IgD-negative memory B cell (primary cell): Measurements from ENCODE around the gene JMJD4. TPM values are rescaled to one million over a fixed set of nuclear protein-coding genes. Genes with fewer than 3 reads are reported as not detected.
"Not testable (repeated sequence)": the region's sequence is repeated elsewhere in the genome, so short reads cannot be mapped to it uniquely, and the experiment has no call there.

Source experiments
- H3K27ac Mint-ChIP-seq, 3 donors: one replicate each; pipeline ENCODE4 v1.8.0; 2020 to 2022; ENCODE audit warnings: mild to moderate bottlenecking in 3 of 3, mixed read lengths in 3 of 3, moderate library complexity in 1 of 3
- H3K27me3 Mint-ChIP-seq: one replicate; pipeline ENCODE4 v1.8.0; 2021; ENCODE audit warnings: mixed read lengths
- H3K36me3 Mint-ChIP-seq: one replicate; pipeline ENCODE4 v1.8.0; 2020; ENCODE audit warnings: mild to moderate bottlenecking, mixed read lengths
- H3K4me1 Mint-ChIP-seq, 3 donors: one replicate each; pipeline ENCODE4 v1.8.0; 2020 to 2022; ENCODE audit warnings: mixed read lengths in 3 of 3, mild to moderate bottlenecking in 1 of 3
- H3K4me3 Mint-ChIP-seq, 4 donors: one replicate each; pipeline ENCODE4 v1.8.0; 2020 to 2022; ENCODE audit warnings: mild to moderate bottlenecking in 4 of 4, mixed read lengths in 4 of 4, moderate library complexity in 3 of 4
- H3K9me3 Mint-ChIP-seq, 3 donors: one replicate each; pipeline ENCODE4 v1.8.0; 2020 to 2021; ENCODE audit warnings: mixed read lengths in 3 of 3, mild to moderate bottlenecking in 1 of 3
- polyA plus RNA-seq: library from polyadenylated mRNA; unstranded; fragments of 300-500 nt; fragmentation: Illumina TruSeq; gene quantifications from one replicate; pipeline ENCODE4 v1.2.3, GENCODE V29; 2021

The JMJD4 gene
- polyA plus RNA-seq, 1 donor from 2014 or later: 29.3 TPM

DNA sequence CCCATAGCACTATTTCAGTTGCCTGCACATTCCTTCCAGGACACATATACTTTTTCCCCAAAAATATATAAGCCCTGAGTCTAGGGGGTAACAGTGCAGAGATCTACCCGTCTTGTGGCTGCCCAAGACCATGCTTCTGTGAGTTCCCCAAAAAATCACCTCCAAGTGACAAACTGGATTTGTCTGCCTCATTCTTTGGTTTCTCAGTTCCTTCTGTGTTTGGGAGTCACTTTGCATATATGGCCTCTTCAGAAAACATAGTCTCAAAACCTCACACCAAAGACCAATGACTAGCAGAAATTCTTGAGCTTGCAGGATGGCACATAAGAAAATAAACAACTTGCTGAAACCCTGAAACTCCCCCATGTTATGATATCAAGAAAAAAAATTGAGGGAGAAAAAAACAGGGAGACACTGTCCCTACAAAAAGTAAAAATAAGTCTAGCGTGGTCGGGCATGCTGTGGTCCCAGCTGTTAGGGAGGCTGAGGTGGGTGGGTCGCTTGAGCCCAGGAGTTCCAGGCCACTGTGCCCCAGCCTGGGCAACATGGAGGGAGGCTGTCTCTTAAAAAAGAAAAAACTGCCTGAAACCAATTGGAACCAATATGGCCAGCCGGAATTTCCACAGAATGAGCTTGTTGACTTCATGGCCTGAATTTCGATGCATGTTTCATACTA is 8.0 kb downstream of the JMJD4 start:
- Mint-ChIP-seq H3K27me3 (peaks cover 2% of the 10 kb centered on the region), H3K36me3 (no peaks in the 10 kb centered on the region), H3K4me1 (peaks cover 5 to 23% (median 16%) of the 10 kb centered on the region in 3 donors), H3K4me3 (peak overlapping the region; percentile 63 to 90 (median 83)), H3K27ac (peak overlapping the region in 1 of 3 donors; percentile 19), H3K9me3 (peaks cover 7 to 11% (median 11%) of the 10 kb centered on the region in 3 donors)

DNA sequence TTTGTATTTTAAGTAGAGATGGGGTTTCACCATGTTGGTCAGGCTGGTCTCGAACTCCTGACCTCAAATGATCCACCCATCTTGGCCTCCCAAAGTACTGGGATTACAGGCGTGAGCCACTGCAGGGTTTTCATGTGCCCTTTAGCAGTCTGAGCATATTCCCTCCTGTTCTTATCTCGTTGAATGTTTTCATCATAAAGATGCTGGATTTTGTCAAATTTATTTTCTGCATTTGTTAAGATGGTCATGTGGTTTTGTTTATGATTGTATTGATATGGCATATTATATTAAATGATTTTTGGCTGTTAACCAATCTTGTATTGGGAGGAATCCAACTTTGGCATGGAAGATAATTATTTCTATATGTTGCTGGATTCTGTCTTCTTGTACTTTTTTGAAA is 8.8 kb downstream of the JMJD4 start:
- Mint-ChIP-seq H3K27ac (no peak overlapping the region), H3K27me3 (peaks cover 2% of the 10 kb centered on the region), H3K9me3 (peaks cover 10 to 17% (median 17%) of the 10 kb centered on the region in 3 donors), H3K36me3 (no peaks in the 10 kb centered on the region), H3K4me1 (peaks cover 5 to 23% (median 16%) of the 10 kb centered on the region in 3 donors), H3K4me3 (peak overlapping the region; percentile 19 to 90 (median 44))

DNA sequence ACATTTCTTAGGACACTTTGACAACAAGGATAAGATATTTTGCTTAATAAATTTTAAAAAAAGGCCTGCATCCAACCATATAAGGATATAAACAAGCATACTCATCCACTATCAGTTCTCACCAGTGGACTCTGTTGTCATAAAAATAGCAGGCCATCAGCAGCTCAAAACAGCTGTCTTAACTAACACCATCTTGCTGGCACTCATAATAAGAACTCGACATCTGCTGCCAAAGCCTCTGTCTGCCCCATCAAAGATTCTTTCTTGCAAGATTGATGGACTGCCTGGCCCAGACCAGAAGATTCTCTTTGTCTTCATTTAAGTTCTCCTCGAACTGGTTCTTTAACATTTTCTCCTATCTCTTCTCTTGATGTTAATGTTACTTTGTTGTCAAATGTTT is 10.1 kb downstream of the JMJD4 start:
- H3K4me3 Mint-ChIP-seq: peak overlapping the region in 1 of 4 donors; percentile 63
- peaks cover 0 to 20% (median 14%) of the 10 kb centered on the region in 3 donors for H3K4me1 Mint-ChIP-seq
- H3K27ac Mint-ChIP-seq: no peak overlapping the region
- no peaks in the 10 kb centered on the region for H3K36me3 Mint-ChIP-seq
- H3K27me3 Mint-ChIP-seq: peaks cover 2% of the 10 kb centered on the region
- peaks cover 13 to 28% (median 24%) of the 10 kb centered on the region in 3 donors for H3K9me3 Mint-ChIP-seq

DNA sequence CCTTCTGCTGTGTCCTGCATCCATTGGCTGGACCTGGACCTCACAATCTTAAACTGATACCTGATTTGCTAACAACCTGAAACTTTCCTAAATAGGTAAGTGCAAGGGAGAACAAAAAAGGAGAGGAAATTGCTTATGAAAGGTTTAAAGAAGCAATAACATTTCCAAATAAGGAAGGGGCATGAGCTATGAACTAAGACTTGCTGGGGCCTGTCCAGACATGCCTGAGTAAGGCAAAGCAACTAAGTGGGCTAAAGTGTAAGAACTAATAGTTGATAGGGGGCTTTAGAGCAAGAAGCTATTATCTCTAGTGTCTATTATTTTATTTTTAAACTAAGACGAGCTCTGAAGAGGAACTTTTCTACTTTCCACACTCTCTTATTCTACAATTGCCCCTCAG is 11.6 kb downstream of the JMJD4 start:
- Mint-ChIP-seq H3K27ac (no peak overlapping the region), H3K4me1 (peaks cover 0 to 11% (median 8%) of the 10 kb centered on the region in 3 donors), H3K36me3 (no peaks in the 10 kb centered on the region), H3K4me3 (no peak overlapping the region), H3K27me3 (peaks cover 2% of the 10 kb centered on the region), H3K9me3 (peaks cover 13 to 37% (median 34%) of the 10 kb centered on the region in 3 donors)

DNA sequence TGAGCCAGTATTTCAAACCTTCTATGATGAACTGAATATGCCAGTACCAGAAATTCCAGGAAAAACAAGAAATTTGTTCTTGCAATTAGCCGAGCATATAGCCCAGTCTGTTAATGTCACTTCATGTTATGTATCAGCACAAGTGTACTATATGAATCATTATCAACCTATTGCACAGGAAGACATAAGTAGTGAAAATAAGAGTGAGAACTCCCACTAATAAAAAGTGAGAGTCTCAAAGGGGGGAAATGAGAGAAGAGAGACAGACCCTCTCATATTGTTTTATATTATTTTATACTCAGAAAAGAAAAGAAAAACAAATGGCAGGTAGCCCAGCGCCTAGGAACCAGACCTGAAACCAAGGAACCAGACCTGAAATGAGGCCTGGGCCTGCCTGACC is 16.2 kb downstream of the JMJD4 start:
- Mint-ChIP-seq H3K27ac (no peak overlapping the region), H3K9me3 (peaks cover 13 to 64% (median 47%) of the 10 kb centered on the region in 3 donors), H3K36me3 (peaks cover 4% of the 10 kb centered on the region), H3K4me3 (no peak overlapping the region), H3K27me3 (peaks cover 2% of the 10 kb centered on the region), H3K4me1 (no peaks in the 10 kb centered on the region)

DNA sequence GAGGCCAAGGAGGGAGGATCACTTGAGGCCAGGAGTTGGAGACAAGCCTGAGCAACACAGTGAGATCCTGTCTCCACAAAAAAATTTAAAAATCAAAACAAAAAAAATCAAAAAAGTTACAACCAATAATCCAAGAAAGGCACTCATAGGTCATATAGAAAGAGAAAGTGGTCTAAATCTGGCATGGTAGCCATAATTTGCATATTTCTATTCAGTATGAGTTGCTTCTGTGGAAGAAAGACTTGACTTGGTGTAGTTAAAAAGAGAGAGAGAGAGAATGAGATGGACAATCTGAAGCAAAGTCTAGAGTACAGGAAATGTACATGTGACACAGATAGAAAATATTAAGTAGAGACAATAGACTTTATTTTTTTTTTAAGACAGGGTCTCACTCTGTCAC is 22.5 kb downstream of the JMJD4 start:
- Mint-ChIP-seq H3K36me3 (peaks cover 10% of the 10 kb centered on the region), H3K9me3 (peaks cover 6 to 45% (median 29%) of the 10 kb centered on the region in 3 donors), H3K27ac (no peak overlapping the region), H3K27me3 (no peaks in the 10 kb centered on the region), H3K4me1 (peaks cover 4 to 5% (median 5%) of the 10 kb centered on the region in 3 donors), H3K4me3 (no peak overlapping the region)

DNA sequence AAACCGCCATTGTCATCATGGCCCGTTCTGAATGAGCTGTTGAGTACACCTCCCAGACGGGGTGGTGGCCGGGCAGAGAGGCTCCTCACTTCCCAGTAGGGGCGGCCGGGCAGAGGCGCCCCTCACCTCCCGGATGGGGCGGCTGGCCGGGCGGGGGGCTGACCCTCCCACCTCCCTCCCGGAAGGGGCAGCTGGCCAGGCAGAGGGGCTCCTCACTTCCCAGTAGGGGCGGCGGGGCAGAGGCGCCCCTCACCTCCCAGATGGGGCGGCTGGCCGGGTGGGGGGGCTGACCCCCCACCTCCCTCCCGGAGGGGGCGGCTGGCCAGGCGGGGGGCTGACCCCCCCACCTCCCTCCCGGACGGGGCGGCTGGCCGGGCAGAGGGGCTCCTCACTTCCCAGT is 24.6 kb downstream of the JMJD4 start:
- H3K27ac Mint-ChIP-seq, H3K4me1 Mint-ChIP-seq, H3K27me3 Mint-ChIP-seq, H3K4me3 Mint-ChIP-seq, H3K36me3 Mint-ChIP-seq: not testable (repeated sequence)
- peaks cover 6 to 39% (median 22%) of the 10 kb centered on the region in 3 donors for H3K9me3 Mint-ChIP-seq

DNA sequence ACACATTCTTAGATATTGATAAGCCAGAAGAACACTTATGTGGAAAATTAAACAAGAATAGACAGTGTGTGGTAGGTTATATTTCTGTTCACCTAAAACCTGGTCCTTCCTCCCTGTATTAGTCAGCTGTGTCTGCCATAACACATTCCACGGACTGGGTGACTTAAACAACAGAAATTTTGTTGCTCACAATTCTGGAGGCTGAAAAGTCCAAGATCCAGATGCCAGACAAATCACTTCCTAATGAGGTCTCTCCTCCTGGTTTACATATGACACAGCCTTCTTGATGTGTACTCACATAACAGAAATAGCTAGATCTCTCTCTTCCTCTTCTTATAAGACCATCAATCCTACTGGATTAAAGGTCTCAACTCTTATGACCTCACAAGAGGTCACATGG is 25.7 kb downstream of the JMJD4 start:
- Mint-ChIP-seq H3K36me3 (peaks cover 7% of the 10 kb centered on the region), H3K9me3 (peaks cover 2 to 33% (median 21%) of the 10 kb centered on the region in 3 donors), H3K4me1 (peaks cover 4 to 7% (median 5%) of the 10 kb centered on the region in 3 donors), H3K27me3 (no peaks in the 10 kb centered on the region), H3K4me3 (no peak overlapping the region), H3K27ac (no peak overlapping the region)

DNA sequence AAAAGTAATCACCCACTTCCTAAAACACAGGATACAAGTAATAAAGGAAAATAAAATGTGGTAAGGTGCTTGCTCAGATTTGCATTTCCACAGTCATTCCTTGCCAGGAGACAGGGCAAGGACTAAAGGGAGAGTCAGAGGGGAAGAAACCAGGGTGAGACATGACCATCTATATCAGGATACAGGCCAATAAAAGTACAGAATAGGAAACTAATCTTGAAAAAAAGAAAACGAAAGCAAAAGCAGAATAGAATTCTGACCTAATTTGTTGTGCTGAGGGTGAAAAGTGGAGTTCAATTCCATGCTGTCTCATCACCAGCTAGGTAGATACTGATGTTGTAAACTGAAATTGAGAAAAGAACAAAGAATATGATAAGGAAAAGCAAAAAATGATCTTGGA is 27.3 kb downstream of the JMJD4 start:
- peaks cover 4 to 7% (median 5%) of the 10 kb centered on the region in 3 donors for H3K4me1 Mint-ChIP-seq
- H3K36me3 Mint-ChIP-seq: peaks cover 7% of the 10 kb centered on the region
- H3K4me3 Mint-ChIP-seq: no peak overlapping the region
- no peaks in the 10 kb centered on the region for H3K27me3 Mint-ChIP-seq
- peaks cover 2 to 38% (median 32%) of the 10 kb centered on the region in 3 donors for H3K9me3 Mint-ChIP-seq
- H3K27ac Mint-ChIP-seq: no peak overlapping the region

DNA sequence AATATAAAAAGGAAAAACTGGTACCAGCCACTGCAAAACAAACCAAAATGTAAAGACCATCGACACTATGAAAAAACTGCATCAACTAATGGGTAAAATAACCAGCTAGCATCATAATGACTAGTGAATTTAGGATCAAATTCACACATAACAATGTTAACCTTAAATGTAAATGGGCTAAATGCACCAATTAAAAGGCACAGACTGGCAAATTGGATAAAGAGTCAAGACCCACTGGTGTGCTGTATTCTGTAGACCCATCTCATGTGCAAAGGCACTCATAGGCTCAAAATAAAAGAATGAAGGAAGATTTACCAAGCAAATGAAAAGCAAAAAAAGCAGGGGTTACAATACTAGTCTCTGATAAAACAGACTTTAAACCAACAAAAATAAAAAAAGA is 33.5 kb downstream of the JMJD4 start:
- Mint-ChIP-seq H3K4me3 (peak overlapping the region in 1 of 4 donors; percentile 24), H3K9me3 (peaks cover 27 to 57% (median 45%) of the 10 kb centered on the region in 3 donors)
- not testable (repeated sequence) for H3K4me1 Mint-ChIP-seq, H3K27me3 Mint-ChIP-seq, H3K36me3 Mint-ChIP-seq, H3K27ac Mint-ChIP-seq

DNA sequence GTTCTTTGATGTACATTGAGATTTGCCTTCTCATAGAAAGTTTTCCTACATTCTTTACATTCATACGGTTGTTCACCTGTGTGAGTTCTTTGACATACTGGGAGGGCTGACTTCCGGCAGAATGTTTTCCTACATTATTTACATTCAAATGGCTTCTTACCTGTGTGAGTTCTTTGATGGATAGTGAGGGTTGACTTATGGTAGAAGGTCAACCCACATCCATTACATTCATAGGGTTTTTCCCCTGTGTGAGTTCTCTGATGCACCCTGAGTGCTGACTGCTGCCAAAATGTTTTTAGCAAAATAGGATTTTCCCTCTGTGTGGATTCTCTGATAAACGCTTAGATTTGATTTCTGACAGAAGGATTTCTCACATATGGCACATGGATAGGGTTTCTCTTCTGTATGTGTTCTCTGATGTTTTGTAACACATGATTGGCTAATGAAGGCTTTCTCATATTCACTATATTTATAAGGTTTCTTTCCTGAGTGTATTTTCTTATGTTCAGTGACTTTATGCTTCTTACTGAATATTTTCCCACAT is 37.7 kb downstream of the JMJD4 start:
- Mint-ChIP-seq H3K4me1 (no peaks in the 10 kb centered on the region), H3K27ac (no peak overlapping the region), H3K9me3 (peaks cover 32 to 52% (median 46%) of the 10 kb centered on the region in 3 donors), H3K27me3 (no peaks in the 10 kb centered on the region), H3K36me3 (peaks cover 4% of the 10 kb centered on the region), H3K4me3 (no peak overlapping the region)

DNA sequence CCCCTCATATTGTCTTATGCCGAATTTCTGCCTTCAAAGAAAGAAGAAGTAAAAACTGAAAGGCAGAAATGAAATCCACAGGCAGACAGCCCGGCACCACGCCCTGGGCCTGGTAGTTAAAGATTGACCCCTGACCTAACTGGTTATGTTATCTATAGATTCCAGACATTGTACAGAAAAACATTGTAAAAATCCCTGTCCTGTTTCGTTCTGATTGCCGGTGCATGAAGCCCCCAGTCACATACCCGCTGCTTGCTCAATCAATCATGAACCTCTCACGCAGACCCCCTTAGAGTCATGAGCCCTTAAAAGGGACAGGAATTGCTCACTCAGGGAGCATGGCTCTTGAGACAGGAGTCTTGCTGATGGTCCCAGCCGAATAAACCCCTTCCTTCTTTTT is 49.3 kb downstream of the JMJD4 start:
- Mint-ChIP-seq H3K36me3 (peaks cover 1% of the 10 kb centered on the region), H3K4me1 (no peaks in the 10 kb centered on the region), H3K27me3 (no peaks in the 10 kb centered on the region), H3K9me3 (peaks cover 19 to 52% (median 42%) of the 10 kb centered on the region in 3 donors), H3K27ac (no peak overlapping the region), H3K4me3 (peak overlapping the region in 1 of 4 donors; percentile 0)

Other genes starting within 250 kb of the JMJD4 start
- 9.3 TPM for gene ZNF678, start 171.7 kb downstream of the JMJD4 start, polyA plus RNA-seq
- gene SNAP47, start 133 bp upstream of the JMJD4 start, polyA plus RNA-seq: 42.9 TPM
- gene PRSS38, start 80.4 kb upstream of the JMJD4 start, polyA plus RNA-seq: not detected
- not detected for gene WNT9A, start 212.6 kb upstream of the JMJD4 start, polyA plus RNA-seq